ENCODE measurements around the gene KCNC3. TPM values are rescaled to one million over a fixed set of nuclear protein-coding genes. Genes with fewer than 3 reads are reported as not detected.

KCNC3 gene
- total and polyA plus RNA-seq, 2 donors (not counting 3 experiments of a cell fraction or from before 2014, with no cell fraction given): 0.22 to 0.91 TPM

- Histone ChIP-seq H3K9me1 (replicated peaks; ENCODE audit: control insufficient read depth, extremely low read depth, insufficient read depth, low read length) (no peaks in the 10 kb centered on the region), H3K4me1 (ENCODE audit: control insufficient read depth, extremely low read depth, insufficient read depth, low read length) (peaks cover 7% of the 10 kb centered on the region), H3K4me3 (replicated peaks in 1 of 3; ENCODE audit: insufficient read depth in 1 of 3, low read depth in 1 of 3, low read length in 3 of 3) (no peak overlapping the region), H3K36me3 (ENCODE audit: control insufficient read depth in 2 of 2, extremely low read depth in 1 of 2, insufficient read depth in 2 of 2, low read length in 2 of 2) (no peaks in the 10 kb centered on the region), H3K9me3 (replicated peaks; ENCODE audit: control insufficient read depth, insufficient read depth, low read length) (no peaks in the 10 kb centered on the region), H3K79me2 (ENCODE audit: control insufficient read depth, insufficient read depth, low read length) (no peaks in the 10 kb centered on the region), H4K20me1 (replicated peaks; ENCODE audit: control insufficient read depth, extremely low read depth, insufficient read depth, low read length) (no peaks in the 10 kb centered on the region), H3K9ac (replicated peaks; ENCODE audit: extremely low read depth, insufficient read depth, low read length) (no peak overlapping the region), H3K4me2 (ENCODE audit: insufficient read depth, low read length) (no peak overlapping the region), H3K27me3 (ENCODE audit: control insufficient read depth in 2 of 2, insufficient read depth in 2 of 2, low read length in 2 of 2) (no peaks in the 10 kb centered on the region), H2AFZ (ENCODE audit: low read depth, low read length) (no peak overlapping the region), H3K27ac (ENCODE audit: insufficient read depth, low read depth, low read length) (no peak overlapping the region)
- POLR2A ChIA-PET: no interaction called here
- DNase-seq (ENCODE audit: low read depth, low spot score) (no peak), FAIRE-seq (no peak)
- dilution Hi-C loops (cut with MboI; ENCODE audit: extremely low pct_ligation_motif_present, low sequenced_read_pairs) (no loop called here), intact Hi-C loops (cut with micrococcal nuclease) (no loop called here)
- no peak for TF ChIP-seq EZH2 (IDR thresholded peaks at IDR 0.05; ENCODE audit: borderline replicate concordance, low read depth, low read length, severe bottlenecking)
- no peak for TF ChIP-seq POLR2AphosphoS5 (IDR thresholded peaks at IDR 0.05; ENCODE audit: insufficient read depth, low read depth, low read length)
- CTCF ChIA-PET: interaction anchor here (0.7 to 1.2 kb wide), 4 partner anchors 8 to 99 kb away, joined by 3 to 4 read pairs (median 4); no protein-coding TSS in a partner anchor
- no TSS peak for BruUV-seq (replicated peaks)
Observed at GRCh38 chr19:50362030-50362412, 32.8 kb upstream of the KCNC3 start.

DNA sequence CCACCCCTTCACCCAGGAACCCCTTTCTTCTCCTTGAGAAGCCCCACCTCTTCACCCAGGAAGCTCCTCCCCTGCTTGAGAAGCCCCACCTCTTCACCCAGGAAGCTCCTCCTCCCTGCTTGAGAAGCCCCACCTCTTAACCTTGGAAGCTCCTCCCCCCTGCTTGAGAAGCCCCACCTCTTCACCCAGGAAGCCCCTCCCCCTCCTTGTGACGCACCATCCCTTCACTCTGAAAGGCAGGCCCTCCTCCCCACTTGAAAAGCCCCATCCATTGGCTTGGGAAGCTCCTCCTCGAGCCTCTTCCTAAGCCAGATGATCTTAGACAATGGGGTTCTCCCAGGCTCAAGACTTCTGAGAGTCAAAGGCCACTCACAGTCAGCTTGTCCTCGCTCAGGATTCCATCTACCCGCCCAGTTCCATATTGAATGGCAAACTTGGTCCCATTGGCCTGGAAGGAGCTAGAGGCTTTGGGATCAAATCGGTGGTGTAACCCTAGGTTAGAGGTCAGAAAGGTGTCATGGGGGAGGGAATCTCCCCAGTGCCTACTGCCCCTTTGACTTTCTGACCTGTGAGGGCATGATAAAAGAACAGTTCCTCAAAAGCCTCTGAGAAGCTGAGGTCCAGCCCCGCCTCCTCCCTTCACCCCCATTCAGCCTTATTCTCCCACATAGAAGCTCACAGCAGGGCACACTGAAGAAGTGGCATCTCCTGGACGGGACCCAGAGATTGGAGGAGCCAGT, 32.3 kb upstream of the KCNC3 start:
- BruUV-seq (replicated peaks): no TSS peak
- Histone ChIP-seq H4K20me1 (replicated peaks; ENCODE audit: control insufficient read depth, extremely low read depth, insufficient read depth, low read length) (no peaks in the 10 kb centered on the region), H3K79me2 (ENCODE audit: control insufficient read depth, insufficient read depth, low read length) (no peaks in the 10 kb centered on the region), H3K4me3 (replicated peaks in 1 of 3; ENCODE audit: insufficient read depth in 1 of 3, low read depth in 1 of 3, low read length in 3 of 3) (no peak overlapping the region), H3K36me3 (ENCODE audit: control insufficient read depth in 2 of 2, extremely low read depth in 1 of 2, insufficient read depth in 2 of 2, low read length in 2 of 2) (no peaks in the 10 kb centered on the region), H3K4me1 (ENCODE audit: control insufficient read depth, extremely low read depth, insufficient read depth, low read length) (peaks cover 7% of the 10 kb centered on the region), H3K9me3 (replicated peaks; ENCODE audit: control insufficient read depth, insufficient read depth, low read length) (no peaks in the 10 kb centered on the region), H3K4me2 (ENCODE audit: insufficient read depth, low read length) (no peak overlapping the region), H2AFZ (ENCODE audit: low read depth, low read length) (no peak overlapping the region), H3K27ac (ENCODE audit: insufficient read depth, low read depth, low read length) (no peak overlapping the region), H3K9me1 (replicated peaks; ENCODE audit: control insufficient read depth, extremely low read depth, insufficient read depth, low read length) (no peaks in the 10 kb centered on the region), H3K27me3 (ENCODE audit: control insufficient read depth in 2 of 2, insufficient read depth in 2 of 2, low read length in 2 of 2) (no peaks in the 10 kb centered on the region), H3K9ac (replicated peaks; ENCODE audit: extremely low read depth, insufficient read depth, low read length) (no peak overlapping the region)
- intact Hi-C loops (cut with micrococcal nuclease): no loop called here
- TF ChIP-seq POLR2A (IDR thresholded peaks at IDR 0.05; ENCODE audit: low read depth, low read length): no peak
- TF ChIP-seq MYC (IDR thresholded peaks at IDR 0.05; ENCODE audit: low read depth, low read length): no peak
- FAIRE-seq (no peak), DNase-seq (ENCODE audit: low read depth, low spot score) (no peak)
- CTCF ChIA-PET: interaction anchor here (0.7 to 1.2 kb wide), 4 partner anchors 9 to 104 kb away, joined by 3 to 4 read pairs (median 4); no protein-coding TSS in a partner anchor
- POLR2A ChIA-PET: no interaction called here
- dilution Hi-C loops (cut with MboI; ENCODE audit: extremely low pct_ligation_motif_present, low sequenced_read_pairs): no loop called here

Measured in endothelial cell of umbilical vein (primary cell).